Skeletal muscle tissue (tissue), 4 donors: ENCODE data around the gene CEP85L. TPM values are rescaled to one million over a fixed set of nuclear protein-coding genes. Genes with fewer than 3 reads are reported as not detected.
A peak's percentile ranks its signal among the peaks of the same experiment; 100 is the strongest.

ENCODE experiments used
- H3K27ac ChIP-seq: one replicate; pipeline ENCODE4 v1.7.0; 2013; ENCODE audit warnings: mild to moderate bottlenecking, low read depth, low read length, inconsistent platforms
- H3K27me3 ChIP-seq, 3 donors: one replicate each; pipeline ENCODE4 v1.7.0; 2013; ENCODE audit warnings: low read length in 3 of 3; ENCODE audit not compliant: control insufficient read depth in 3 of 3, insufficient read depth in 3 of 3
- H3K36me3 ChIP-seq, 3 donors: one replicate each; pipeline ENCODE4 v1.7.0; 2013; ENCODE audit warnings: low read length in 3 of 3; ENCODE audit not compliant: control insufficient read depth in 3 of 3, insufficient read depth in 3 of 3
- H3K4me1 ChIP-seq, 3 donors: one replicate each; pipeline ENCODE4 v1.7.0; 2013; ENCODE audit warnings: low read length in 3 of 3, mild to moderate bottlenecking in 3 of 3; ENCODE audit not compliant: control insufficient read depth in 3 of 3, insufficient read depth in 3 of 3
- H3K4me3 ChIP-seq, 3 donors: one replicate each; pipeline ENCODE4 v1.7.0; 2013; ENCODE audit warnings: low read length in 3 of 3
- H3K9ac ChIP-seq, 3 donors: one replicate each; pipeline ENCODE4 v1.7.0; 2013; ENCODE audit warnings: low read length in 3 of 3, mild to moderate bottlenecking in 3 of 3, moderate library complexity in 2 of 3, low read depth in 1 of 3
- H3K9me3 ChIP-seq, 3 donors: one replicate each; pipeline ENCODE4 v1.7.0; 2013; ENCODE audit warnings: low read length in 3 of 3; ENCODE audit not compliant: control insufficient read depth in 3 of 3
- total RNA-seq: library from RNA; depleted of rRNA; stranded (reverse); fragments of >200 nt; gene quantifications from one replicate; pipeline ENCODE4 v1.2.3, GENCODE V29; 2014
- donor health status: Osteomylitis.

Gene CEP85L
- total RNA-seq, 1 donor from 2014 or later = 42.3 TPM

GRCh38 chr6:118530942-118531341 is 120.4 kb downstream of the CEP85L start:
- H3K9me3 ChIP-seq = no peaks in the 10 kb centered on the region
- no peaks in the 10 kb centered on the region for H3K27me3 ChIP-seq
- H3K27ac ChIP-seq = no peak overlapping the region
- no peak overlapping the region for H3K9ac ChIP-seq
- H3K36me3 ChIP-seq = no peaks in the 10 kb centered on the region
- H3K4me3 ChIP-seq = no peak overlapping the region
- peaks cover 6 to 13% (median 9%) of the 10 kb centered on the region in 3 donors for H3K4me1 ChIP-seq

DNA sequence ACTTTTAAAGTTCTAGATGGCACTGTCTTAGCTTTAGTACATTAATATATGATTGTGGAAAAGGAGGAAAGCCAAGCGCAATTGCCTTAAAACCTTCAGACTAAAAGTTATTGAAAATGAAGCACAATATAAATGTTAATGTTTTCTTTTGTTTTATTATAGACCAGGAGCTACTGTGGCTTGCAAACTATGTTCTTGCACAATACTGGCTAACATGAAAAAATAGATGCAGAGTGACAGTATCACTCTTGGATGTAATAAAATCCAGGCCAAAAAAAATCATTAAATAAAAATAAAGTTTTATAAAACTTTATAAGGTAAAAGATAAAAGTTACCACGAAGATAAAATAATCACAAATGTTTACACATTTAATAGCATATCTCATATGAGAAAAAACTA is 121.6 kb downstream of the CEP85L start:
- H3K9ac ChIP-seq = no peak overlapping the region
- no peaks in the 10 kb centered on the region for H3K27me3 ChIP-seq
- H3K9me3 ChIP-seq = no peaks in the 10 kb centered on the region
- peaks cover 8 to 13% (median 11%) of the 10 kb centered on the region in 3 donors for H3K4me1 ChIP-seq
- no peaks in the 10 kb centered on the region for H3K36me3 ChIP-seq
- no peak overlapping the region for H3K4me3 ChIP-seq
- no peak overlapping the region for H3K27ac ChIP-seq

- Histone ChIP-seq H3K27me3 (no peaks in the 10 kb centered on the region), H3K9me3 (no peaks in the 10 kb centered on the region), H3K27ac (peak overlapping the region; percentile 6), H3K9ac (peak overlapping the region in 2 of 3 donors; percentile 10 to 69), H3K4me3 (peak overlapping the region in 1 of 3 donors; percentile 41), H3K36me3 (no peaks in the 10 kb centered on the region), H3K4me1 (peaks cover 8 to 13% (median 11%) of the 10 kb centered on the region in 3 donors)
Measured at GRCh38 chr6:118528129-118528528, 123.3 kb downstream of the CEP85L start.

- Histone ChIP-seq H3K27ac (peak overlapping the region; percentile 14), H3K4me1 (peaks cover 8 to 13% (median 11%) of the 10 kb centered on the region in 3 donors), H3K36me3 (no peaks in the 10 kb centered on the region), H3K27me3 (no peaks in the 10 kb centered on the region), H3K4me3 (peak overlapping the region in 1 of 3 donors; percentile 4), H3K9ac (no peak overlapping the region), H3K9me3 (no peaks in the 10 kb centered on the region)
Measured at GRCh38 chr6:118525913-118526780, 125.2 kb downstream of the CEP85L start.

DNA sequence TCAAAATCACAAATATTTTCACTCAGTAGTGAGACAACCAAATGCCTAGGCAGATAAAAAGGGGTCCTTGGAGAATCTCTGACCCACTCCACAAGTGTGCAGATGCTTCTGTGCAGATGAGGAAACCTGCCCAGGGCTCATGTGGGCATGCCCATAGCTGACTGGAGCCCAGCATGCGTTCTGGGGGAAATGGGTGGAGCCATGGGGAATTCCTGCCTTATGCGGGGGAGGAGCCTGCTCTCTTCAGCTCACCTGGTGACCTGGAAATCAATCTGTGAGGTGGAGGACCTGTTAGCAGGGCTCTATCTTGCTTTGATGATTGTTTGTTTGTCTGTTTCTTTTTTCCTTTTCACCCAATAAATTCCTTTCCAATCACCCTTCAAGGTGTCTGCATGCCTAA is 126.7 kb downstream of the CEP85L start:
- no peak overlapping the region for H3K27ac ChIP-seq
- peaks cover 0 to 3% (median 0%) of the 10 kb centered on the region in 3 donors for H3K36me3 ChIP-seq
- H3K4me3 ChIP-seq = no peak overlapping the region
- H3K27me3 ChIP-seq = no peaks in the 10 kb centered on the region
- no peak overlapping the region for H3K9ac ChIP-seq
- H3K4me1 ChIP-seq = peaks cover 8 to 13% (median 11%) of the 10 kb centered on the region in 3 donors
- no peaks in the 10 kb centered on the region for H3K9me3 ChIP-seq

DNA sequence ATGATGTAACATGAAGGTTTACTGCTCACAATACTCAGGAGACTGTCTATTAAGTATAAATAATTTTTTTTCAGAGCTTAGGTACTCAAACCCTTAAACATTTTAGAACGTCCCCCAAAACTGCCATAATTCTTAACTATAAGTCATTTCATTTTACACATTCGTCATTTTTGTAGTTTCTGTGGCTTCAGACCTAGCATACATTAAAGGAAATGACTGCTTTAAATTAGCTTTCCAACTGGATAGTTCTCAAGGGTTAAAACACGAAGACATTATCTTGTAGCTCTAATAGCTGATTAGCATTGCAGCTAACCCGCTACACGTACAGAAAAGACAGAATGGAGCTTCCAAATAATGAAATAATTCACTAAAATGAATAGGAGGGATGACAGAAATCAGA is 128.2 kb downstream of the CEP85L start:
- no peaks in the 10 kb centered on the region for H3K27me3 ChIP-seq
- H3K9ac ChIP-seq = no peak overlapping the region
- no peak overlapping the region for H3K27ac ChIP-seq
- H3K9me3 ChIP-seq = no peaks in the 10 kb centered on the region
- peaks cover 8 to 11% (median 8%) of the 10 kb centered on the region in 3 donors for H3K4me1 ChIP-seq
- peaks cover 0 to 3% (median 0%) of the 10 kb centered on the region in 3 donors for H3K36me3 ChIP-seq
- no peak overlapping the region for H3K4me3 ChIP-seq

DNA sequence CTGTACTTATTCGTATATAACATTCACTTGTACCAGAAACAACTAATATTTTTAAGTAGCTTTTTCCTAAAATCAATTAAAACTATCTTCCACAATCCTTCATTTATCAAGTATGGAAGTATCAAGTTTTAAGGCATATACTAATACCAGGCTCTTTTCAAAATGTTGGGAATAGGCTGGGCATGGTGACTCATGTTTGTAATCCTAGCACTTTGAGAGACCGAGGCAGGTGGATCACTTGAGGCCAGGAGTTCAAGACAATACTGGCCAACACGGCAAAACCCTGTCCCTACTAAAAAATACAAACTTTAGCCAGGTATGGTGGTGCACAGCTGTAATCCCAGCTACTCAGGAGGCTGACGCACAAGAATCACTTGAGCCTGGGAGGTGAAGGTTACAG is 129.0 kb downstream of the CEP85L start:
- H3K27ac ChIP-seq = no peak overlapping the region
- H3K36me3 ChIP-seq = peaks cover 0 to 3% (median 0%) of the 10 kb centered on the region in 3 donors
- H3K4me1 ChIP-seq = peaks cover 4 to 11% (median 8%) of the 10 kb centered on the region in 3 donors
- H3K4me3 ChIP-seq = no peak overlapping the region
- H3K27me3 ChIP-seq = no peaks in the 10 kb centered on the region
- no peak overlapping the region for H3K9ac ChIP-seq
- H3K9me3 ChIP-seq = no peaks in the 10 kb centered on the region

DNA sequence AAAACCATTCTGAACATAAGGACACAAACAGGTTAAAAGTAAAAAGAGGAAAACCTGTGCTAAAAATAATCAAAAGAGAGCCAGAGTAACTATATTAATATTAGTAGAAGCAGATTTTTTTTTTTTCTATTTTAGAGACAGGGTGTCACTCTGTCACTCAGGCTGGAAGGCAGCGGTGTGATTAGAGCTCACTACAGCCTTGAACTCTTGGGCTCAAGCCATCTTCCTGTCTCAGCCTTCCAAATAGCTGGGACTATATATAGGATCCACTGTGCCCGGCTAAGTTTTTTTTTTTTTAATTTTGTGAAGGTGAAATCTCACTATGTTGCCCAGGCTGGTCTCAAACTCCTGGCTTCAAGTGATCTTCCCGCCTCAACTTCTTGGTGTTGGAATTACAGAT is 136.7 kb downstream of the CEP85L start:
- no peaks in the 10 kb centered on the region for H3K9me3 ChIP-seq
- H3K4me1 ChIP-seq = peaks cover 7 to 13% (median 9%) of the 10 kb centered on the region in 3 donors
- H3K4me3 ChIP-seq = peak overlapping the region in 1 of 3 donors; percentile 35
- H3K36me3 ChIP-seq = no peaks in the 10 kb centered on the region
- peak overlapping the region; percentile 2 to 64 (median 53) for H3K9ac ChIP-seq
- peak overlapping the region; percentile 79 for H3K27ac ChIP-seq
- H3K27me3 ChIP-seq = no peaks in the 10 kb centered on the region

- Histone ChIP-seq H3K4me3 (peak overlapping the region; percentile 0 to 31 (median 15)), H3K27ac (peak overlapping the region; percentile 78), H3K9ac (peak overlapping the region; percentile 47 to 73 (median 57)), H3K27me3 (no peaks in the 10 kb centered on the region), H3K4me1 (peaks cover 7 to 13% (median 11%) of the 10 kb centered on the region in 3 donors), H3K9me3 (no peaks in the 10 kb centered on the region), H3K36me3 (no peaks in the 10 kb centered on the region)
Measured at GRCh38 chr6:118511930-118512715, 139.3 kb downstream of the CEP85L start.
